GM19324 (cell line): ENCODE results near the gene ZNF536.
"Not testable (repeated sequence)": the region's sequence is repeated elsewhere in the genome, so short reads cannot be mapped to it uniquely, and the experiment has no call there.

Experiments used
- ATAC-seq: cut with Tn5 transposase; IDR thresholded peaks from one replicate; pipeline ENCODE4 v1.9.1; 2021; ENCODE audit warnings: mild to moderate bottlenecking, moderate library complexity; ENCODE audit not compliant: unreplicated experiment, low FRiP score

Gene ZNF536

DNA sequence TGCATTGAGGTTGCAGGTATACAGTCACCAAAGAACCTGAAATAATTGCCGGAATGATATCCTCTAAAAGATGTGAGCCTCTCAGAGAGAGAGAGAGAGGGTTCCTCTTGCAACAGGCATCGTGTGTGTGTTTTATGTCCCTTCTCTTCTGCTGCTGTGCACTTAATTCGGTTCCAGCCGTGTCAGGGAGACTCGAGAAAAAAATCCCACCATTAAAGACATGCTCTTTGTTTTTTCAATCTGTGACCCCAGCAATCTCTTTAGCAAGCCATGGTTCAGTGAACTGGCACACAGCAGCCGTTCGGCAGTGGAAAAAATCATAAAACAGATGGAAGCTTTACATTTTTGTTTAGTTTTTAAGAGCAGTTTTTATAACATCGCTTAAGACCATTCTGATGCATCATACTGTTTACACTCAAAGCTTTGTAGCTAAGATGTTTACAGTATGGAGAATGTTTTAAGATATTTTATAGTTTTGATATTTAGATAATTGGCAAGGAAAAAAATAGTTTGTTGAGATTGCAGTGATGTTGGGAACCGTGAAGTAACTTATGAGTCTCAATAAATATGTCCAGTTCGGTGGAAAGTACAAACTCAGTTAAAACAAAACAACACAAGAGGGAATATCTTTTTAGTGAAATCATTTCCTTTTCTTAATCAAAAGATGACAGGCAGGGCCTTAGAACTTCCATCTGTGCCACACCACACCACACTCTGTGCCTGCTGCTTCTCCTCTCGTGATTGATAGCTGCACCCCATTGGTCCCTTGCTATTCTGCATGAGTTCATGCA is 31.2 kb upstream of the ZNF536 start:
- no peak for ATAC-seq

DNA sequence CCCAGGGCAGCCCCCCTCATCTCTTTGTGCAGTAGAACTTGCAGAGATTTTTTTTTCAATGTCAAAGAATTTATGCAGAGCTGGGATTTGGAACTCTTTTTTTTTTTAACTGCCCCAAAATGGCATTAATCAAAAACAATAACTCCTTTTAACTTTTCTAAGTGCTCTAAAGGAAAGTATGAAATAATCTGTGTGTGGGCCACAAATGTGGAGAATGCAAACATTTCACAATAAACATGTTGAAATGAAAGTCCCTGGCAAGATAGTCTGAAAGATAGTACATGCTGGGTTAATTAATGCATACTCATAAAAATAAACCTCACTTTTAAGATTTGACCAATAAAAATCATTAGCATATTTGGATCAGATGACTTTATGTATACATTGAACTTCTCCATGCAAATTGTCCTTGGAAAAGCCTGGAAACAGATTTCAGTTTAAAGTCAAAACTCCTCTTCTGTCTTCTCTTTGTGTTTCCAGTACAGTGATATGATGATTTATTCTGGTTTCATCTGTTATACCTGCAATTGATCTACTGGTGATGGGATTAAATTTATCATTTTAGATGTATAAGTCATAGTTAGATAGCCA is 30.5 kb upstream of the ZNF536 start:
- no peak for ATAC-seq

DNA sequence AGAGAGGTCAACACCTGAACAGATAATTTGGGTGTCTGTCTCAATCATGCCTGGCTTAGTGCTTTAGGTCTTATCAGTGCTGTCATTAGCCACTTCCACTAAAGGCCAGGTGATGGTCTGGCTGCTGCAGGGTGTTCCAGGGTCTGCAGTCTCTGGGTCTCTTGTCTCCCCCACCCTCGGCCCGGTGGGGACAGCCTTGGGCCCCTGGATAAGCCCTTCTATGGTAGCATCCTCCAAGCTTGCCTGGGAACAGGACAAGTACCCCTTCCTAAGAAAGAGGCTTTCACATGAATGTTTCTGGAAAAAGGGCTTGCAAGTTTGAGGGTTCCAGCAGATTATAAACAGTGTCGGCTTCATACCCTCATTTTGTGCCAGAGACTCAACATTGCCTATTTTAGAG is 29.3 kb upstream of the ZNF536 start:
- no peak for ATAC-seq

DNA sequence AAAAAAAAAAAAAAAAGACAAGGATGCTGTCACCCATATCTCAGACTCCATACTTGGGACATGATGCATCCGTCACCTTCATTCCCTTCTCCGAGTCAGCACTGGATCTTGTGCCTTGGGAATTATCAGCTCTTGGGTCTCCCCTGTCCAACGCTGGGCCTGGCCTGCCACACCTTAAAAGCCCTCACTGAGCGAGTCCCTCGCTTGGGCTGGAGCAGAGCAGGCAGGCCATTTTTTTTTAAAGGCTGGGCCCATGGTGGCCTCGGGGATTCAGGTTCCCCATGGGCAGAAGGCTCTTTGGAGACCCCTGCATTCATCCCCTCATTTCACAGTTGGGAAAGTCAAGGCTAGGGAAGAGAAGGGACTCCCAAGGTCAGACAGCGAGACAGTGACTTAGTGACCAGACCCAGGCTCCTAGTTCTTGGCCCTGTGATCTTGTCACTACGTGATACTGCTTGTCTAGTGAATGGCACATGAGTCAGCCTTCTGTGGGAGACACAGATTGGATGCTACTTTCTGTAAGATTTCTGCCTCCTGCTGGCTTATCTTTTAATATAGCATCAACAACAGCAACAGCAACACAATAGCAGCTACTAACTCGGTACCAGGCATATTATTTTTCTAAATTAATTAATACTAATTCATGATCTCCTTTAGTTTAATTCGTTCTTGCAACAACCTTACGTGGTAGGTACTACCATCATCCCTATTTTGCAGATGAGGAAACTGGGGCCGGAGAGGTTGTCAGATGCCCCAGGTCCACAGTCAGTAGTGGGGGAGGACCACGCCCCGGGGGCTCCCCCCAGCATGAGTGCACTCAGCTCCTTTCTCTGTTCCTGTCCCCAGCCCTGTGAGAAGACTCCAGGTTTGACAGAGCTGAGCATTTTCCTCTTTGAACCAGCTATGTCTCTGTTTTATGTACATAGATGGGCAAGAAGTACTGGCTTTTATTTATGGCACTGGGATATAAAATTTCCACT is 27.4 kb upstream of the ZNF536 start:
- ATAC-seq: no peak

DNA sequence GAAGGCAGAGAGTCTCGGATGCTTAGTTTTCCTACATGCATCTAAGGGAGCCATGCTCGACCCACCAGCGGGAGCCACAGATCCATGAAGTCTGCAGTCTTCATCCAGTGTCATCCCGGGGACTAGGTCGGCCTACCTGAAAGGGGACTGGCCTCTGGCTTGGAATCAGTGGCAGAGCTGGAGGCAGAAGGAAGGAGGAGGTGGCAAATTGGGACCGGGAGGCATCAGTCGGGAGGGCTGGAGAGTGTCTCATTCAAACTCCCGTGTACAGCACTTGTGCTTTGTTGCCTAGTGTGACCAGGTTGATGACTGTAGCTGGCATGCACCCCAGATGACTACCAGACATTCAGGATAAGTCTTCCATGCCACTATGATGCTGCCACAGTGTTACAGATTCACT is 26.5 kb upstream of the ZNF536 start:
- no peak for ATAC-seq

DNA sequence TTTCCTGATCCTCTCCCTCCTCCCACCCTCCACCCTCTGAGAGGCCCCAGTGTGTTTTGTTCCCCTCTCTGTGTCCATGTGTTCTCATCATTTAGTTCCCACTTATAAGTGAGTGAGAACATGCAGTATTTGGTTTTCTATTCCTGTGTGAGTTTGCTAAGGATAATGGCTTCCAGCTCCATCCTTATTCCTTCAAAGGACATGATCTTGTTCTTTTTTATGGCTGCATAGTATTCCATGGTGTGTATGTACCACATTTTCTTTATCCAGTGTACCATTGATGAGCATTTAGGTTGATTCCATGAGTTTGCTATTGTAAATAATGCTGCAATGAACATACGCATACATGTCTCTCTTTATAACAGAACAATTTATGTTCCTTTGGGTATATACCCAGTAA is 25.7 kb upstream of the ZNF536 start:
- not testable (repeated sequence) for ATAC-seq

DNA sequence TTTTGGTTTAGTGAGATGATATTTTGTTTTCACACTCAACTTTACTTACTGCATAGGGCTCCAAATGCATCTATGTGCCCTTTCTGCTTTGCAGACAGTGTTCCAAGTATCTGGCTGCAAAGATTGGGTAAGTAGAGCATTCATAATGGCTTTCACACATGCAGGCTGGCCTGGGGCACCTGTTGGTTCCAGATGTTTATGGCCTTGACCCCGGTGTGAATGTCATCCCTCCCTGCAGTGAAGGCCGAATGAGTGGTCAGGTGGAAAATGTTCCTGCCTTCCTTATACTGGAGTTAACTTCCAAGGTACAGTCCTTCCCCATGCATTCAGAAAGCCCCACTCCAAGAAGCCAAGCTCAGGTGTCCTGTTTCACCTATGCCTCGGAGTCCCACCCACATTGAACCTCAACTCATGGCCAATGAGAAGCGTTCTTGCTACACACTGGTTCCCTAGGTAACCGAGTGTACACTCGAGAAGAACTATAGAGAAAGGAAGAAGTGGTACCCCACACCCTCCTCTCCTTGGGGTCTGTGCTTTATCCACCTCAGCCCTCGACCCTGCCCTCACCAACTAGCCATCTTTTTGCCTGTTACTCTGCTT is 23.0 kb upstream of the ZNF536 start:
- no peak for ATAC-seq

DNA sequence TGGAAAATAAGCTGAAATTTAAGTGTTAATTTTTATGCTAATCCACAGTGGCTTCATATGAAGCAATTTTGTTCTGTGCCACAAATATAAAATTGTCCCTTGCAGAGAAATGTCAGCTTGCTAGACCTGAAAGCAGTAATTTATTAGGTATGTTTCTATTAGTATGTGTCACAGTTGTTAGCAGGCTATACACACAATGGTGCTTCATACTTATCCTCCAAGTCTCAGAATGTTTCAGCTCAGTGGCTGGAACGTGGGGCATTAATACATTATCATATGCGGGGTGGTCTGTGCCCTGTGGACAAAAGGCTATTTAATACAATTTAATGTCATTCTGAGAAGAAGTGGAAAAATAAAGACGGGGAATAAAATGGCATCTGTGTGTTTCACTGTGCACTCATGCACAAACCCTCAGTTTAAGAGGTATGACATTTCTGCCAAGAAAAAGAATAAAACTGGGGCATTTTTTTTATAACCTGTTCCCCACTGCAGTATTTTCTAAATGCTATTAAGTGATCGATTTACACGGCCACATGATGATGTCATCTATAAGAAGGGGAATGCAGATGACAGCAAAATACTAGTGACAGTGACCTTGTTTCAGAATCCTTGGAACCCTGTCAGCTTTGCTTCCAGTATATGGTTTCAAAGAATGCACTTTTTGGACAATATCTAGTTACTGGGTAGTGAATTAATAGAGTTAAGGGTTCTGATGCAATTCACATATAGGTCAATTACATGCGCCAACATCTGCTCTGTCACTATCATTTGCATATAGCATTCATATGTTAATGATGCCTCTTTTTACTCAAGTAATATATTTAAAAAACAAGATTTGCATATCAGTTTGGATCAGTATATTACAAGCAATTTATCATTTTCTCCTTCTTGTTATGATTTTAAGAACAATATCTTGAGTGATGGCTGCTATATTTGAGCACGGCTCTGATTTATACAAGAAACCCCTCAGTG is 21.2 kb upstream of the ZNF536 start:
- no peak for ATAC-seq

DNA sequence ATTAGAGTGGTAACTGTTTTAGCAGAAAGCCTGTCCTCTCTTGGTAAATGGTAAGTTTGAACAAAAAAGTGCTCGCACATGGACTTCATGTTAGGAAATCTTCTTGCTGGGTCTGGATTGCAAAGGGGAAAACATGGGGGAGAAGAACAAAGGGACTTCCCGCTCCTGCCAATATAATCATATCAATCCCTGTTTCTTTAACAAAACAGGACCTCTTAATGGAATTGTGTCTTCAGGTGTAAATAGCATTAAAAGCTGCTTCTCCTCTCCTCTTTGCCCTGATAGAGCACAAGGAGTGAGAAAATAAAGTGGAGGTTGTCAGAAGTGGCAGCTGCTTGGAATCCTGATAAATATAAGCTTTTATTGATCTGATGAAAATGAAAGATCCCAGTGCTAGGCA is 20.4 kb upstream of the ZNF536 start:
- ATAC-seq: no peak

DNA sequence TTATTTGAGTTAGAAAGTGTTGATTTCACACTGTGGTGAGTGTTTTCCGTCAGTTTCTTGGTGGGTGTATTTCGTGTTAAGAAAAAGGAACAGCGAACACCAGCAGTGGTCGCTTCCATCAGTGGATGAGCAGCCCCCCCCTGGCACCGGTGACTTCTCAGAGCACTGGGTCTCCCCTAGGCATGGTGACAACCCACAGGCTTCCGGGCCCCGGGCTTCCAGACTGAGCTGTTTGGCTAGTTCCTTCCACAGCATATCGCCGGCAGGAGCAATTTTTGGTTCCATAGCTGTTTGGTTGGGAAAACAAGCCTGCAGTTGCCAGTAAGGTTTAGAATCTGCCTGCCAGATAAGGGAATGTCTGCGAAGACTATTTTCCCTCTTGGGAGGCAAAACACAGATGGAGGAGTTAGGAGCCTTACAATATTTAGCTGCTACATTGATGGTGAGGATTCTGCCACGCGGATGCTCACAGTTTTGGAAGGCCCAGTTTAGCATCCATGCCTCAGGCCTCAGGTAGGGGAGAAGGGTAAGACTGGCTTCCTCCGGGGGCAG is 18.7 kb upstream of the ZNF536 start:
- ATAC-seq: no peak

DNA sequence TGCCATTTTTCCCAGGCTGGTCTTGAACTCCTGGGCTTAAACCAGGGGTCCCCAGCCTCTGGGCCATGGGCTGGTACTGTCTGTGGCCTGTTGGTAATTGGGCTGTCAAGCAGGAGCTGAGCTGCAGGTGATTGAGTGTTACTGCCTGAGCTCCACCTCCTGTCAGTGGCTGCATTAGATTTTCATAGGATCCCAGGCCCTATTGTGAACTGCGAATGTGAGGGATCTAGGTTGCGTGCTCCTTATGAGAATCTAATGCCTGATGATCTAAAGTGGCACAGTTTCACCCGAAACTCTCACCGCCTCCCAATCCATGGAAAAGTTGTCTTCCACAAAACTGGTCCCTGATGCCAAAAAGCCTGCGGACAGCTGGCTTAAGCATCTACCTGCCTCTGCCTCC is 16.6 kb upstream of the ZNF536 start:
- no peak for ATAC-seq

DNA sequence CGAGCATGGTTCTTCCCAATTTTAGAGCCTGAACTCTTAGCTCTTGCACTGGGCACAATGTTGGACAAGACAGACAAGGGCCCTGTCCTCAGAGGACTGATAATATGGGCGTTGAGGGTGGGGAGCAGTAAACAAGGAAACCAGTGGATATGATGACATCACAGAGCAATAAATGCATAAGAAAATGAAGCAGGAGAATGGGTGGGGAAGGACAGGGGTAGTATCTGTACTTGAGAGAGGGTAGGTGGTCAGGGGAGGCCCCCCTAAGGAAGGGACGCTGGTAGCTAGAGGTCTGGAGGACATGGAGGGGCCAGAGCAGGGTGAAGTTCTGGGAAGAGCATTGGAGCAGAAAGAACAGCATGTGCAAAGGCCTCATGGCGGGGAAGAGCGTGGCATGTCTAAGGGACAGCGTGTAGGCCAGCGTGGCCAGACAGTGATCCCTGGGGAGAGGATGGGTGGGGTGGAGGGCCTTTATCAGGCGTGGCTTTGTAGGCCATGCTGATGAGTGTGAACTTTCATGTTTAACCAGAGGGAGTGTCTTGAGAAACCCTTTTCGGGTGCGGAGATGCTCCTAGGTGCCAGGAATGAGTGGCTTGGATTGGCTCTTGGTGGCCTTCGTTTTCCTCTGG is 15.1 kb upstream of the ZNF536 start:
- no peak for ATAC-seq

DNA sequence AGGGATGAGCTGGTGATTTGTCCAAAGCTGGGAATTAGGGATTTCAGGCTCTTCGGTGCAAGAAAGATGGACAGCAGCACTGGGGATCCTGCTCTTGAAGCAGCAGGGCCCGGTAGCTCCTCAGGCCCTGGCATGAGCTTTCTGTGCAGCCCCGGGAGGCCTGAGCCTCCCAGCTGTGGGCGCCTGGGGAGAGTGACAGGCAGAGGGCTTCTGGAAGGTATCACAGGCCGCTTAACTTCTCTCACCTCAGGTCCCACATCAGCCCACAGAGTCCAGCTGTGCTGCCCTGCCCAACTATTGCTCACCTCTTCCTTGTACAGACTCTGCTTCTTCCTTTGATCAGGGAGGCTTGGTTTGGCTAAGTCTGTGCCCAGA is 14.6 kb upstream of the ZNF536 start:
- no peak for ATAC-seq

DNA sequence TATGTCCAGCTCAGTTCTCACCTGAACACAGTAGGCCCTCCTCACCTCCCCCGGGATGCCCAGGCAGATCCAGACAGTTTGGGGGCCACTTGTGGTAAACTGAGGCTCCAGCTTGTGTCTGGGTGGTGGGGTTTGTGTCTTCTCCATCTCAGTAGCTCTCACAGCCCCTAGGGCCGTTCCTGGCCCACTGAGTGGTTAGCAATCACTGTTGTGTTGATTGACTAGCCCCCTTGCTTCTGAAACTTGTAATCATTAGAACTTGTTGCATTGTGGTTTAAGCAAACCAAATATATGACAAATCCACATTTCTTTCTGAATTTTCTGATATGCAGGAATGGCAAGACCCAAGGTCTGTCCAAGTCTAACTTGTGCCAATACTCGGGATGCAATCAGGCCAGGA is 13.9 kb upstream of the ZNF536 start:
- ATAC-seq: no peak

DNA sequence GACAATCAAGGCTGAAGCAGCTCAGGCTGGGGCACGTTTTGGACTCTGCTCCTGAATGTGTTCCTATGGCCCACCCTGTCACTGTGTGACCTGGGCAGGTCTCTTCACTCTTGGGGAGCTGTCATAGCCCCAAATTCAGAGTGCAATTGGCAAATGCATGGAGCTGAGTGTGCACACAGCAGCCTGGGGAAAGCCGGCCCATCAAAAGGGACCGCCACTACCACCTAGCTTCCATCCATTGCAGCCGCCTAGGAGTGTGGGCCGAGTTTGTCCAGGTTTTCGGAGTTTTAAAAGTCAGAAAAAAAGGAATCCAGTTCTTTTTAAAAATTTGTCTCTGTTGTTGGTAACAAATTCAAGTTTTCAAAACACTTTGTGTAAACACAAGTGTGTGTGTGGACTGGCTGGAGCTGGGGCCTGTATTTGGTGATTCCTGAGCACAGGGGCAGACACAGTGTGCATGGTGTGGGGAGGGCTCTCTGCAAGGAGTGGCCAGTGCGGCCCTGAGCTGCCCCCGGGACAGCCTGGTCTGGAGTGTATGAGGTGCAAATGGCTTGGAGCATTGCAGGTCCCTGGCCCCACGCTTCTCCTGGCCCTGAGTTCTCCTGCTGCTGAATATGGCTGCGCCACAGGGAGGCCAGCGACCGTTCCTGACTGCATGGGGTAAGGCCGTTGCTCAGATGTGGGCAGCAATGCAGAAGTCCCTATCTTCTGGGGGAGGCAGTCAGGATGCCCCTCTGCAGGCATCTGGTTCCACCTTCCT is 13.2 kb upstream of the ZNF536 start:
- no peak for ATAC-seq

DNA sequence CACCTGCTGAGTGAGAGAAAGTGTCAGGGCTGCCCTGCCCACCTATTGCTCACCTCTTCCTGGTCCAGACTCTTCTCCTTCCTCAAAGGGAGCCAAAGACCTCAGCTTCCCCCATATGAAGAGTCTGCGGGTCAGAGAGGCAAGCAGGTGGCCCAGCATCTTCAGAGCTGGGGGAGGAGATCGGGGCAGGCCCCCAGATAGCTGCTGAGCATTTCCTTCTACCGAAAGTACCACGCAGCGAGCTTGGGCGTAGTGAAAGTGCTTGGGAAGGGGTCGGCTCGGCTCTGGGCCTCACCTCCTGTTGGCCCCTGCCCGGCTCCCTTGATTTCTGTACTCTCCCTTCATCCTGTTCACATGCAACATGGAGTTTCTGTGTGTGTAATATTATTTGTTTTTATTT is 12.2 kb upstream of the ZNF536 start:
- ATAC-seq: no peak

DNA sequence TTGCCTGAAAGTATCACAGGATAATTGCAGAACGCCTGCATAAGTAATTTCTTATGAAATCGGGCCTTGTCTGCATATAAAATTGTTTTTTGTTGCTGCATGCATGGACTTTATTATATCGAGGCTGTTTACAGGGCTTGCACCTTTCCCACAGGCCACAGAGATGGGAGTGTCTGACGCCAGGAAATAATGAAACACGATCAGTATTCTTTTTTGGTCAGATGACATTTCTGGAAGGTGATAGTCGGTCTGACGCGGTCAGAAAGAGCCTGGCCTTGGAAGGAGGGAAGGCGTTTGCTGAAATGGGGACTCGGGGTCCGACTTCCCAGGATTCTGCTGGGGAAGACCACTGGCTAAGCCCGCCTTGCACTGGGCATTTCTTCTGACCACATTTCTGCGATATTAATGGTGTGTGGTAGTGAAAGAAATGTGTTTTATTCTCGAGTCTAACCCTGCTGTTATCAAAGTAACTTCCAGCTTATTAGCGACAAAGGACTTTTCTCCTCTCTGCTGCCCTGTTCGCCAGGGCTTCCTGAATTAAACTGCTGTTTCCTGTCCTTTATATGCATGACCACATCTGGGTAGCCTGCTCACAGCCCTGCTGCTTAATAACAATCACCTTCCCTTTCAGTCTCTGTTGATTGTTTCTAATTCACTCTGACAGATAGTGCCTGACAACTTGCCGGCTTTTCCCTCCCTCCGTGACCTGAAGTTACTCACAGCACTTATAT is 11.6 kb upstream of the ZNF536 start:
- no peak for ATAC-seq

DNA sequence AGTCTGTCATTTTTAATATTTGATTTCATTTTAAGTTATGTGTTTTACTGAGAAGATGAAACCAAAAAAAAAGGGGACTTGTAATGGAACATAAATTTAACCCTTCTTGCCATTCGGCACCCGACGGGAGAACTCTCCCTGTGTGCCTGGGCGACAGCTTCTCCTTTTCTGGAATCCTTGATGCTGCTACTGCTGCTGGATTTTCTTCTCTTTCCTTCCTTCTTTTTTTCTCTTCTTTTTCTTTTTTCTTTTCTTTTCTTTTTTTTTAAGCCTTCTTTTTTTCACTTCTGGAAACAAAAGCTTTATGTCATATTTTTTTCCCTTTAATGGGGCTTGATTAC is 11.1 kb upstream of the ZNF536 start:
- no peak for ATAC-seq
